ENCODE results near the gene THBD. TPM values are rescaled to one million over a fixed set of nuclear protein-coding genes. Genes with fewer than 3 reads are reported as not detected.

The THBD gene
- total RNA-seq, 1 donor from 2014 or later: 37.5 TPM

- Mint-ChIP-seq H3K4me1 (ENCODE audit: low read depth) (peaks cover 26% of the 10 kb centered on the region), H3K9me3 (ENCODE audit: low read depth) (no peaks in the 10 kb centered on the region), H3K27me3 (ENCODE audit: low read depth) (peaks cover 2% of the 10 kb centered on the region), H3K4me3 (ENCODE audit: unreplicated experiment) (no peak overlapping the region), H3K36me3 (ENCODE audit: low read depth) (no peaks in the 10 kb centered on the region), H3K27ac (ENCODE audit: unreplicated experiment) (no peak overlapping the region)
- TF ChIP-seq CTCF (IDR thresholded peaks at IDR 0.05): no peak
- DNase-seq (ENCODE audit: low spot score): no peak
Observed at GRCh38 chr20:23035731-23036130, 13.7 kb downstream of the THBD start.

- Mint-ChIP-seq H3K4me1 (ENCODE audit: low read depth) (peaks cover 22% of the 10 kb centered on the region), H3K9me3 (ENCODE audit: low read depth) (no peaks in the 10 kb centered on the region), H3K27ac (ENCODE audit: unreplicated experiment) (no peak within 1 kb of the TSS), H3K36me3 (ENCODE audit: low read depth) (no peaks in the 10 kb centered on the region), H3K4me3 (ENCODE audit: unreplicated experiment) (no peak within 1 kb of the TSS), H3K27me3 (ENCODE audit: low read depth) (peaks cover 2% of the 10 kb centered on the region)
- no peak for DNase-seq (ENCODE audit: low spot score)
- no peak for TF ChIP-seq CTCF (IDR thresholded peaks at IDR 0.05)
Observed at GRCh38 chr20:23034721-23035671, 14.5 kb downstream of the THBD start, which contains the start of gene SSTR4. TSS of gene SSTR4 (plus strand) at chr20:23035312. CDS start at chr20:23035484, 172 bp downstream.

GRCh38 chr20:23033918-23034317, 15.6 kb downstream of the THBD start:
- no peak for DNase-seq (ENCODE audit: low spot score)
- H3K9me3 Mint-ChIP-seq (ENCODE audit: low read depth): no peaks in the 10 kb centered on the region
- H3K4me1 Mint-ChIP-seq (ENCODE audit: low read depth): peaks cover 11% of the 10 kb centered on the region
- TF ChIP-seq CTCF (IDR thresholded peaks at IDR 0.05): no peak
- H3K27me3 Mint-ChIP-seq (ENCODE audit: low read depth): peaks cover 3% of the 10 kb centered on the region
- no peak overlapping the region for H3K4me3 Mint-ChIP-seq (ENCODE audit: unreplicated experiment)
- no peaks in the 10 kb centered on the region for H3K36me3 Mint-ChIP-seq (ENCODE audit: low read depth)
- no peak overlapping the region for H3K27ac Mint-ChIP-seq (ENCODE audit: unreplicated experiment)

GRCh38 chr20:23032750-23033078, 16.8 kb downstream of the THBD start:
- no peaks in the 10 kb centered on the region for H3K9me3 Mint-ChIP-seq (ENCODE audit: low read depth)
- no peaks in the 10 kb centered on the region for H3K36me3 Mint-ChIP-seq (ENCODE audit: low read depth)
- no peak for TF ChIP-seq CTCF (IDR thresholded peaks at IDR 0.05)
- peaks cover 8% of the 10 kb centered on the region for H3K4me1 Mint-ChIP-seq (ENCODE audit: low read depth)
- H3K27ac Mint-ChIP-seq (ENCODE audit: unreplicated experiment): no peak overlapping the region
- H3K27me3 Mint-ChIP-seq (ENCODE audit: low read depth): peaks cover 3% of the 10 kb centered on the region
- H3K4me3 Mint-ChIP-seq (ENCODE audit: unreplicated experiment): no peak overlapping the region
- DNase-seq (ENCODE audit: low spot score): no peak

GRCh38 chr20:23032056-23032749, 17.3 kb downstream of the THBD start:
- Mint-ChIP-seq H3K4me1 (ENCODE audit: low read depth) (peaks cover 7% of the 10 kb centered on the region), H3K27me3 (ENCODE audit: low read depth) (peaks cover 3% of the 10 kb centered on the region), H3K27ac (ENCODE audit: unreplicated experiment) (no peak overlapping the region), H3K4me3 (ENCODE audit: unreplicated experiment) (no peak overlapping the region), H3K36me3 (ENCODE audit: low read depth) (no peaks in the 10 kb centered on the region), H3K9me3 (ENCODE audit: low read depth) (no peaks in the 10 kb centered on the region)
- no peak for DNase-seq (ENCODE audit: low spot score)
- no peak for TF ChIP-seq CTCF (IDR thresholded peaks at IDR 0.05)

Data from chondrocyte (in vitro differentiated cells).